Measurements from ENCODE around the gene PEX11A.
A peak's percentile ranks its signal among the peaks of the same experiment; 100 is the strongest.

The PEX11A gene

GRCh38 chr15:89653578-89653977, 37.0 kb downstream of the PEX11A start:
- no peak overlapping the region for H3K4me3 ChIP-seq (ENCODE audit: low read depth, low read length)
- H3K36me3 ChIP-seq (replicated peaks): peaks cover 4% of the 10 kb centered on the region
- no peak for DNase-seq
- no peak for TF ChIP-seq CTCF (IDR thresholded peaks at IDR 0.05; ENCODE audit: low read depth, low read length, missing control alignments)
- H3K27ac ChIP-seq: no peak overlapping the region
- H3K27me3 ChIP-seq (replicated peaks): no peaks in the 10 kb centered on the region
- in situ Hi-C loops (cut with HindIII; ENCODE audit: low pct_ligation_motif_present, low sequenced_read_pairs): no loop called here

- in situ Hi-C loops (cut with HindIII; ENCODE audit: low pct_ligation_motif_present, low sequenced_read_pairs): no loop called here
- TF ChIP-seq CTCF (IDR thresholded peaks at IDR 0.05; ENCODE audit: low read depth, low read length, missing control alignments): peak; percentile 3
- DNase-seq: no peak
- H3K27me3 ChIP-seq (replicated peaks): no peaks in the 10 kb centered on the region
- H3K4me3 ChIP-seq (ENCODE audit: low read depth, low read length): no peak overlapping the region
- peaks cover 8% of the 10 kb centered on the region for H3K36me3 ChIP-seq (replicated peaks)
- H3K27ac ChIP-seq: no peak overlapping the region
These were observed 37.9 kb downstream of the PEX11A start for GRCh38 chr15:89652666-89653065.

- no peak for DNase-seq
- in situ Hi-C loops (cut with HindIII; ENCODE audit: low pct_ligation_motif_present, low sequenced_read_pairs): no loop called here
- H3K27ac ChIP-seq: no peak overlapping the region
These were observed 38.4 kb downstream of the PEX11A start for GRCh38 chr15:89652131-89652530.

GRCh38 chr15:89649716-89650115, 40.8 kb downstream of the PEX11A start:
- in situ Hi-C loops (cut with HindIII; ENCODE audit: low pct_ligation_motif_present, low sequenced_read_pairs): no loop called here
- no peak for DNase-seq
- peaks cover 11% of the 10 kb centered on the region for H3K36me3 ChIP-seq (replicated peaks)
- no peak overlapping the region for H3K27ac ChIP-seq
- H3K4me3 ChIP-seq (ENCODE audit: low read depth, low read length): no peak overlapping the region
- no peak for TF ChIP-seq CTCF (IDR thresholded peaks at IDR 0.05; ENCODE audit: low read depth, low read length, missing control alignments)
- no peaks in the 10 kb centered on the region for H3K27me3 ChIP-seq (replicated peaks)

More at GRCh38 chr15:89652131-89652530, 38.4 kb downstream of the PEX11A start:
- Histone ChIP-seq H3K27me3 (replicated peaks) (no peaks in the 10 kb centered on the region), H3K36me3 (replicated peaks) (peaks cover 8% of the 10 kb centered on the region), H3K4me3 (ENCODE audit: low read depth, low read length) (no peak overlapping the region)
- TF ChIP-seq CTCF (IDR thresholded peaks at IDR 0.05; ENCODE audit: low read depth, low read length, missing control alignments): no peak

- Histone ChIP-seq H3K27me3 (replicated peaks) (no peaks in the 10 kb centered on the region), H3K27ac (no peak overlapping the region), H3K4me3 (ENCODE audit: low read depth, low read length) (no peak overlapping the region), H3K36me3 (replicated peaks) (peaks cover 11% of the 10 kb centered on the region)
- DNase-seq: no peak
- TF ChIP-seq CTCF (IDR thresholded peaks at IDR 0.05; ENCODE audit: low read depth, low read length, missing control alignments): no peak
- in situ Hi-C loops (cut with HindIII; ENCODE audit: low pct_ligation_motif_present, low sequenced_read_pairs): no loop called here
These were observed 41.4 kb downstream of the PEX11A start for GRCh38 chr15:89649013-89649625.
